GM19351 (cell line): ENCODE data around the gene TLR10.
"Not testable (repeated sequence)": the region's sequence is repeated elsewhere in the genome, so short reads cannot be mapped to it uniquely, and the experiment has no call there.

Experiments
- ATAC-seq: cut with Tn5 transposase; IDR thresholded peaks from one replicate; pipeline ENCODE4 v1.9.1; 2021; ENCODE audit warnings: mild to moderate bottlenecking, moderate library complexity; ENCODE audit not compliant: unreplicated experiment

TLR10 gene

DNA sequence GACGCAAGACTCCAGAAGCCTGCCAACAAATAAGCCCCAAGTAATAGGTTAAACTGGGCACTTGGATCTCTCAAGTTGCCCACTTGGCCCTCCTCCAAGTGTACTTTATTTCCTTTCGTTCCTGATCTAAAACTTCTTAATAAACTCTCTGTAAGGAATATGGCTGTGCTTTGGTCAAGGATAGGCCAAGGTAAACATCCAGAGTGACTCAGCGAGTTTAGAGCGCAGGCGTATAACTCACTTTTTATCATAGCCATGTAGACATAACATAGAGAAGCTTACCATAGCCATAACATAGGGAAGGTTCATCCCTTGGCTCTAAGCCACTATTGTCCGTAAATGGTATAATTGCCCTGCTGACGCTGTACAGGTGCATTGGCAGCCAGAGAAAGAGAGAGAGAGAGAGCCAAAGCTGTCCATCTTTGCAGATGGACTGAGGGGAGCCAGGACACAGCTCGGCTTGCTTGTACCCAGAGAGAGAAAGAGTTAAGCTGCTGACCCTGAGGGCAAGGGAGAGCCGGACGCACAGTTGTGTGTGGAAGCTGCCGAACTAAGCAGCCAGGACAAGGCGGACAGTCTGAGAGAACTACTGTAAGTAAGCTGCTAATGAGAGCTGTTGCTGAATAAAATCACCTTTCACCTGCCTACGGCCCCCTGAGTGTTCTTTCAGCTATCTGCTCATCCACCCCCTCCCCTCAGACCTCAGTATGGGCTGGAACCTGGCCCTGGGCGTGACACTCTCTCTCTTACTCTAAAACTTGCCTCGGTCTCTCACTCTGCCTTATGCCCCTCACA is 20.0 kb upstream of the TLR10 start:
- ATAC-seq: no peak

DNA sequence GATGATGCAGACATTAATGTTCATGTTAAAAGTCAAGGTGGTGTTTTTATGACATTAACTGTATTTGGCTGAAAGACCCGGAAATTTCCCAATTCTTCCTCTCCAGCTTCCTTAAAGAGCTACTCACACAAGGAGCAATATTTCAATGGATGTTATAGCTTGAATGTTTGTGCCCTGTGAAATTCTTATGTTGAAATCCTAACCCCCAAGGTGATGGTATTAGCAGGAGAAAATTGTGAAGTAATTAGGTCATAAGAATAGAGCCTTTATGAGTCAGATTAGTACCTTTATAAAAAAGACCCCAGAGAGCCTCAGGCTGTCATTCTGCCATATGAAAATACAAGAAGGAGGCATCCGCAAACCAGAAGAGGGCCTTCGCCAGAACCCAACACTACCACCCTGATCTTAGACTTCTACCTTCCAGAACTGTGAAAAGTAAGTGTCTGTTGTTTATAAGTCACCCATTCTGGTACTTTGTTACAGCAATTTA is 18.2 kb upstream of the TLR10 start:
- no peak for ATAC-seq

DNA sequence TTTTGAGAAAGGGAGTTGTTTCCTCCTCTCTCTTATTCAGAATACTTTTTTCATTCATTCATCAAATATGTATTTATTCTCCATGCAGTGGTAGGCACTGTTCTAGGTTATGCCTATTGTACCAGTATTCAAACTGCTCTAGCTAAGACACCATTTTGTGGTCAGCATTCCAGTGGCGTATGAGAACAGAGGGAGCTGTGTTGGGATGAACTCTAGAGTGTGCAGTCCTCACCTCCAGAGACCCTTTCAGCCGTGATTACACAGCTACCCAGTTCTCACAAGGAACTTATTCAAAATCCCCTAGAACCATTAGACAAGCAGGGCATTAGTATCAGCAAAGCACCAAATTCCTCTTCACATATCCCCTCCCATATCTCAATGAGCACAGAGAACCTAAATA is 17.6 kb upstream of the TLR10 start:
- ATAC-seq: no peak

DNA sequence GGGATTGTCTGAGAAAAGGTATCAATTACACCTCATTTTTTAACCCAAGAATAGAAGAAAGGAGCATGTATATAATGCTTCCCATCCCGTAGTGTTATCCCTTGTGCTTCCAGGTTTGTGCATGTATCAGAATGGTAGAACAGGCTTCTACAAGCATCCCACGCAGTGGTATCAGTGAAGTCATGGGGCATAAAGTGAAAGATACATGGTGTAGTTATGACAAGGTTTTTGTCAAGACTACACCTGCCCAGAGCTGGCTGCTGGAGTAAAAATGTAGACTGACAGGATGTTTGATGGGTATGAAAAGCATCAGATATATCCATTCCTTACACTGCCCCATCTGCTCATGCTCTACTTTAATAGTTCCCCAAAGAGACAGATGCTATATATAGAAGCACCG is 12.3 kb upstream of the TLR10 start:
- no peak for ATAC-seq

DNA sequence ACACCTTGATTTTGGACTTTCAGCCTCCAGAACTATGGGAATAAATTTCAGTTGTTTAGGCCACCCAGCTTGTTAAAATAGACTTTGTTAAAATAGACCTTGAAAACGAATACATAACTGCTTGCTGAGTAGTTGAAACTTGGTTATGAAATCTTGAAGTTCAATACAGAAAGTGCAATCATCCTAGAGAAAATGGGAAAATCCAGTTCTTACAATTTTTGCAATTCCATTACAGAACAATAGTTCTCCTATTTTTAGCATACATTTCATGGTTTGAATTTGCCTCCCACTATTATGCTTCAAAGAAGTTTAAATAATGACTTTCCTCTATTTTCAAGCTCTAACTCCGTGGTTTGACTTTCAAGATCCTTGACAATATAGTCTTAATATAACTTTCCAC is 11.3 kb upstream of the TLR10 start:
- ATAC-seq: no peak

DNA sequence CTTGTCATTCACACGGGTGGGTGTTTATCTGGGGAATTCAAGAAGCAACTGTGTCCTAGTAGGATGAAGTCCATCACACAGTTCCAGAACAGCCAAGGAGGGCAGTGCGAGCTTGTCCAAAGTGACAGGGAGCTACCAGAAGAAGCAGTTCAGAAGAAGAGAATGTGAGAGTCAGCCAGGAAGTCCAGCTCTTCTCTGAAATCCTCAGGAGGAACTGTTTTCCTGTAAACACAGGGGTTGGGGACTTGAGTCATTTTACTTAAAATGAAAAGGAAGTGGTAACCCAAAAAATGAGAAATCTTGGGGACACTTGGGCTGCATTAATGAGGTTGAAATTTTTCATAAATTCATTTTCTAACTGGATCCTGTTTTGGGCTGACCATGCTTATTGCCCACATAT is 8.2 kb upstream of the TLR10 start:
- ATAC-seq: no peak

DNA sequence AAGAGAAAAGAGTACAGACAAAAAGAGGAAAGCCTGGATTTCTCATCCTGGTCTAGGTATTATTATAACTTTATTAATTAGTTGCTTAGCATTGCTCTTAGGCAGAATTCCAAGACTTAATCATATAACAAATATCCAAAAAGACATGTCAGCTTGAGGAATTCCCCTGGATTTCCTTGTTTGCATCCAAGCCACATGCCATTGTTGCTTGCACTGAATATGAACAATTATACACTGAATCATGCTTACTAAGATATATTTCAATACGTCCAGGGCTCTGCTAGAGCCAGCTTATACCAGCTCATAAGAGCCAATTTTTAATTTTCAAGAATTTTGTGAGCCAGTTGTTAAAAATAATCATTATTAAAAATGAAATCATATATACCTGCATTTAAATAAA is 5.5 kb upstream of the TLR10 start:
- ATAC-seq: no peak

DNA sequence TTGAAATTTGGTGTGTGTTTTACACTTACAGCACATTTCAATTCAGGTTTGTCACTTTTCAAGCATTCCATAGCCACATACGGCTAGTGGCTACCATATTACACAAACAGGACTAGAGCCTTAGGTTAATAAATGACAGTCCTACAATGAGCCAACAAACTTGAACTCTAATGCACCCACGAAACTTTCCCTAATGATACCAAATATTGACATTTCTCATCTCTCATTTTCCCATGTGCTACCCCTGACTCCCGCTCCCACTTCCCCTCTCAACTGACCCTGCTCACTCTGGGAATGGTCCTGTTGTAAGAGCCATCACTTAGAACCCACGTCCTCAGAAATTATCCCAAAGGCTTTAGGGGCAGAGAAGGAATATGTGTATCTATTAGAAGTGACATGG is 4.9 kb upstream of the TLR10 start:
- ATAC-seq: no peak

DNA sequence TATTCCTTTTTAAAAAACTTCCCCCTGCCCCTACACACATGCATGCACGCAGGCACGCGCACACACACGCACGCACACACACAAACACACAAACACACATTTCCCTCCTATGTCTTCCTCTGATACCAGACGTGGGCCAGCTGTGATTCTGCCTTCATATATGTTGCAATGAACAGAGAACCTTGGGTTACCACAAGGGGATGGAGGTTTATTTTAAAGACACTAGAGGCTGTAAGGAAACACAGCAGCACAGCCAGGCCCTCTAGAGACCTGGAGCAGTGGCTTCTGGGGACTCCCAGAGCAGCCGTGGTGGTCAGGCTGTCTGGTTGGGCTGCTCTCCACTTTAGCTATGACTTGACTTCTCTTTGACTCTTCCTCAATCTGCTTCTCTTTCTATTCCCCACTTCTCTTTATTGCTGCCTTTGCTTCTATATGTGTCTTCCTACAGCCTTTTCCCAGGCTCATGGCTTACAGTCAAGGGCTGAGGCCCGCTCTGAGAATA is 3.2 kb upstream of the TLR10 start:
- ATAC-seq: peak; percentile 63

DNA sequence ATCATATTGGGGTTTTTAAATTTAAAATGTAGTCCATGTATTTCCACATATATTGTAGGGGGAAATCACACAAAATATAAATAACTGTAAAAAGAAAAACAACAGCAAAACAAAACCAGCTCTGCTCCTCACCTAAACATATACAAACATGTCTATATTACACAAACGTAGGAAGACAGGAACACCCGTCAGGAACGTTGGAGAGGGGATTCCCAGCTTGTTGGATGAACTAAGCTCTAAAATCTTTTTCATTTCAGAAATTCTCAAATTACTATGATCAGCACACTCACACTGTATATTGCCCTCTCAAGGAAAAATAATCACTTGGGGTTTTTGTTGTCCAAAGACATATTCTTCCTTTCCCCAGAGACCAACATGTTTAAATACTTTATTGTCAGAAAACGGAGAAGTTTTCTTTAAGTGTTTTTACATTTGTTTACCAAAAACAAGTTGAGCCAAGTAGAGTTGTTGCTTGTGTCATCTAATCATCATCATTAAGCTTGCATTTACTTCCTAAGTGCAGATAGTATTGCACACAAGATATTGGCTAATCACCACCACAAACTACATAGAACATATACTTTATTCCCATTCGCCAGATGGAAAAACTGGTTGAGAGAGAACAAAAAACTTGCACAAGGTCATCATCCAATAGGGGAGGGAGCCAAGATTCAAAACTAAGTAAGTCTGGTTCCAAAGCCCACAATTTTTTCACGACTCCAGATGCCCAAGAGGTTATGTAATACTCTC is 2.4 kb upstream of the TLR10 start:
- no peak for ATAC-seq

DNA sequence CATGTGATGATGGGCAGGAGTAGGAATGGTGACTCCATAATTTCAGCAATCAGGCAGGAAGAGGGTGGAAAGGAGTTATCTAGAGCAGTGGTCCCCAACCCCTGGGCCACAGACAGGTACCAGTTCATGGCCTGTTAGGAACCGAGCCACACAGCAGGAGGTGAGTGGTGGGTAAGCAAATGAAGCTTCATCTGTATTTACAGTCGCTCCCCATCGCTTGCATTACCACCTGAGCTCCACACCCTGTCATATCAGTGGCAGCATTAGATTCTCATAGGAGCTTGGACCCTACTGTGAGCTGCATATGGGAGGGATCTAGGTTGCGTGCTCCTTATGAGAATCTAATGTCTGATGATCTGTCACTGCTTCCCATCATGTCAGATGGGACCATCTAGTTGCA is 1.4 kb upstream of the TLR10 start:
- no peak for ATAC-seq

DNA sequence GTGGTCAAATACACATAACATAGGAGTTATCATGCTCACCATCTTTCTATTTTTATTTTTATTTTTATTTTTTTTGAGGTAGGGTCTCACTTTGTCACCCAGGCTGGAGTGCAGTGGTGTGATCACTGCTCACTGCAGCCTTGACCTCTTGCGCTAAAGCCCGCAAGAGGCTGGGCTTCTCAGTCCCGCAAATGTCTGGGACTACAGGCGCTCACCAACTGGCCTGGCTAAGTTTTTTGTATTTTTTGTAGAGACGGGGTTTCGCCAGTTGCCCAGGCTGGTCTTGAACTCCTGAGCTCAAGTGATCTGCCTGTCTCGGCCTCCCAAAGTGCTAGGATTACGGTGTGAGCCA is 295 bp upstream of the TLR10 start:
- ATAC-seq: no peak

DNA sequence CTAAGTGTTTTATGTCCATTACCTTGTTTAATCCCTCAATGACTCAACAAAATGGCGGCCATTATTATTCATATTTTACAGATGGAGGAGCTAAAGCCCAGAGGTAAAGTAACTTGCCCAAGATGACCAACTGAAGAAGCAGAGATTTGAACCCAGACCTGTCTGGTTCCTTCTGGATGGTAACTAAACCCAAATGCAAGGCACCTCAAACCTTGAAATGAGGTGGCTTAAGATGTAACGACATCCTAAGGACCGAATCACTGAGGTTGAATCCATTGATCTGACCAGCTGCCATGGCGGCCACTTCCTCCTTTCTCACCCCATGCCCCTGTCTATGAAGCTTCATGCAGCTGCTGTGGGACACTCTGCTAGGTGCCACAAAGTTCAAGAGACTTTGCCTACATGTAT is 932 bp downstream of the TLR10 start:
- no peak for ATAC-seq

DNA sequence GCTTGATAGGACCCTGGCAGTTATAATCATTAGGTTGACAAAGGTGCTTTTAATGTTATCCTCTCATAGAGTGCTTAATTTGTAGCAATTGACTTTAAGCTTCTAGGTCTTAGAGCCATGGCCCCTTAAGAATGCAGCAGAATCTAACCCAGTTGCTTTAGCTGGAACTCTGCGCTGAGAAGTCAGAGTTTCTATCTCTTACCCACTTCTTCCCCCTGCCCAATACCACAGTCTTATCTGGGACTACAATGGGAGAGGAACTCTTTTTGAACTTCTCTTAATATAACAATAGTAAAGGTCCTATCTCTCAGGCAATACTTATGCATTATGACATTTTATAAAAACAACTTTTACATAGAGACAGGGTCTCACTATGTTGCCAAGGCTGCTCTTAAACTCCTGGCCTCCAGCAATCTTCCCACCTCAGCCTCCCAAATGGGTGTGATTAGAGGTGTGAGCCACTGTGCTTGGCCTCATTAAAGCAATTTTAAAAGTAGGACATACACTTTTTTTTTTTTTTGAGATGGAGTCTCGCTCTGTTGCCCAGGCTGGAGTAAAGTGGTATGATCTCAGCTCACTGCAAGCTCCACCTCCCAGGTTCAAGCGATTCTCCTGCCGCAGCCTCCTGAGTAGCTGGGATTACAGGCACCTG is 1.8 kb downstream of the TLR10 start:
- no peak for ATAC-seq

DNA sequence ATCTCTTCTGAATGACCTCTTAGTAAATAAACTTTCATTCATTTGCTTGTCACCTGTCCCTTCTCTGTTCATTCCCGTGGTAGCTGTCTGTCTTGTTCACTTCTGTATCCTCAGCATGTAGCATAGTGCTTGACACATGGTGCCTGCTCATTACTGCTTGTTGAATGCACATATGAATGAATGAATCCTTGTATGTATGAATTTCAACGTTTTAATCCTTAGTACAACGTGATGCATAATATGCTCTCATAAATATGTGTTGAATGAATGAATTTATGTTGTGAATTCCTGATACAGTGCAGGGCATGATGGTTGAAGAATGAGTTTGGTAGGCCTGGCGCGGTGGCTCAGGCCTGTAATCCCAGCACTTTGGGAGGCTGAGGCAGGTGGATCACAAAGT is 3.0 kb downstream of the TLR10 start:
- ATAC-seq: no peak

DNA sequence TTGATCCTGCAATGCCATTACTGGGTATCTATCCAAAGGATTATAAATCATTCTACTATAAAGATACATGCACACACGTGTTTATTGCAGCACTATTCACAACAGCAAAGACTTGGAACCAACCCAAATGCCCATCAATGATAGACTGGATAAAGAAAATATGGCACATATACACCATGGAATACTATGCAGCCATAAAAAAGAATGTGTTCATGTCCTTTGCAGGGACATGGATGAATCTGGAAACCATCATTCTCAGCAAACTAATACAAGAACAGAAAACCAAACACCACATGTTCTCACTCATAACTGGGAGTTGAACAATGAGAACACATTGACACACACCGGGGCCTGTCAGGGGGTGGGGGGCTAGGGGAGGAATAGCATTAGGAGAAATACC is 4.9 kb downstream of the TLR10 start:
- ATAC-seq: not testable (repeated sequence)

DNA sequence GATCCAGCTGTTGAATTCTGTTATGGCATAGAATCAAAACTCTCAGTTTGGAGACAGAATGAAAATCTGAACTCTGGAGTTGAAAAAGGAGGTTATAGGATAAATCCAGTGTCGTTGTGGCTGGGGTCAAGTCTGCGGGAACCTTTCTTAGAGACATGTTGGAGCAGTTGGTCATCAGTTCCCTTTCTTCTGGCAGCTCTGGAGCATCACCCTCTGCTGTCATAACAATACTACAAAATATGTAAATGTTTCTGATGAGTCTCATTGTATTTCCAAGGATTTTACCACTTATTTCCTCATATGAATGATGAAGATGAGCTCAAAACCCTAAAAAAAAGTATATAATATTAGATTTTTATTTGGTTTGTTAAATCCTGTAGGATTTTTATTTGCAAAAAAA is 7.5 kb downstream of the TLR10 start:
- ATAC-seq: no peak

DNA sequence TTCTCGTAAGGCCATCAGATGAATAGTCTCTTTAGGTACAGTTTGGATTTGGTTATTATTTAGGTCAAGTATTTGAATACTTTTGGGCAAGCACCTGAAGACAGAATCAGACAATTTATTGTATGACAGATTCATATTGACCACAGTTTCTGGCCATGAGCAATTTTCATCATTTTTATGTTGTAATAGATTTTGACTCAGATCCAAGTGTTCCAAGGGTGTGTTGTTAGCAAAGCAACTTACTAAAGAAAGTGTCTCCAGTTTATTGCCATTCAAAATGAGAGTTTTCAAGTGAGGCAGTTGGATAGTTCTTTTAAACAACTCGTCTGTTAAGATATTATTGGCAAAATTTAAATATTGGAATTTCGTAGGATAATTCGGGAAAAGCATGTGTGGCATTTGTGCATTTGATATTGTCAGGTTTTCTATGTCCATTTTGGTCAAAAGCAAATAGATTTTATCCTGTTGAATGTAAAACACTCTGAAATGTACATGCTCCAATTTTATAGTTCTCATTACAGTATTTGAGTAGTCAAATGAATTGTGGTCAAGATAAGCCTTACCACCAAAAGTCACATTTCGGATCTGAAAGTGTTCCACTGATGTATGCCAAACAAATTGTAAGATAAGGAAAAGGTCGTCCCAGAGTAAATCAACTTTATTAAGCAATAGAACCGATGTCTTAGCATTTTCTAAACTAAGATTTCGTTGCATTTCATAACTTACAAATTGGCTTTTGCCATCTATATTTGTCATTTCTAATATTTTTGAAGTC is 8.4 kb downstream of the TLR10 start:
- ATAC-seq: no peak

DNA sequence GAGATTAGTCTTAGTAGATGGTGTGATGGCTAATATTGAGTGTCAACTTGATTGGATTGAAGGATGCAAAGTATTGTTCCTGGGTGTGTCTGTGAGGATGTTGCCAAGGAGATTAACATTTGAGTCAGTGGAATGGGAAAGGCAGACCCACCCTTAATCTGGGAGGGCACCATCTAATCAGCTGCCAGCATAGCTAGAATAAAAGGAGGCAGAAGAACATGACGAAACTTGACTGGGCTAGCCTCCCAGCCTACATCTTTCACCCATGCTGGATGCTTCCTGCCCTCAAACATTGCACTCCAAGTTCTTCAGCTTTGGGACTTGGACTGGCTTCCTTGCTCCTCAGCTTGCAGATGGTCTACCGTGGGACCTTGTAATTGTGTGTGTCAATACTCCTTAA is 12.5 kb downstream of the TLR10 start:
- not testable (repeated sequence) for ATAC-seq

DNA sequence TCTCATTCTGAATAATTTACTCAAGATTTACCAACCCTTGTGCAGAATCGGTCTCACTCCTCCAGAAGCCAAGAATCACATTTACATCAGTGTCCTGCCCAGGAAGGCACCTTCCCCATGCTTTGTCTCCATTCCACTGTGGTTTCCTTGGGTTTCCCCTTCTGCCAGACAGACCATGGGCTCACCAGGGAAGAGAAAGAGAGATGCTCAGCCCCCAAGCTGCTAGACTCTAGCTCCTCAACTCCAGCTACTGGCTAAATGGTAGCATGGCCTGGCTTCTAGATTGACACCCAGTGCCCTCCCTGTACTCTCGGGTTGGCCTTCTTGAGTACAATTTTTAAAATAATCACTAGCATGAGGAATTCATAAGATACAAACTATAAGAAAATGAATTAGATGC is 12.9 kb downstream of the TLR10 start:
- no peak for ATAC-seq

DNA sequence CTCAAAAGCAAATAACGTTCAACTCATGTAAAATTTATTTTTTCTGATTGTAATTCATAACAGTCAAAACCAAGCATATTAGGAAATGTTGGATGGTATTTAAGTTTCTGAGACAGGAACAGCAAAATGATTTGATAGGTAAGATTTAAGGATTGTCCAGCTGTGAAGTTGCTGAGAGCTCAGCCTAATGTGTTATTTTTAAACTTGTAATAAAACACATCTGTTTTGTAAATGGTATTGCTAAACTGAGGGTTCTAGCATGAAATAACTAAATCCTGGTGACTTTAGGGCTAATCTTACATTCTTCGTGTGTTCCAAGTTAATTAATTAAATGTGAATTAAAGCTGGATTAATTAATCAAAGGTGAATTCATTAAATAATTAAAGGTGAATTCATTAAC is 13.3 kb downstream of the TLR10 start:
- ATAC-seq: no peak
